HG03565 (cell line): ENCODE data around the gene CACNG6.

Source experiments
- ATAC-seq: cut with Tn5 transposase; IDR thresholded peaks from one replicate; pipeline ENCODE4 v1.9.1; 2021; ENCODE audit warnings: mild to moderate bottlenecking, moderate library complexity; ENCODE audit not compliant: unreplicated experiment

The CACNG6 gene

DNA sequence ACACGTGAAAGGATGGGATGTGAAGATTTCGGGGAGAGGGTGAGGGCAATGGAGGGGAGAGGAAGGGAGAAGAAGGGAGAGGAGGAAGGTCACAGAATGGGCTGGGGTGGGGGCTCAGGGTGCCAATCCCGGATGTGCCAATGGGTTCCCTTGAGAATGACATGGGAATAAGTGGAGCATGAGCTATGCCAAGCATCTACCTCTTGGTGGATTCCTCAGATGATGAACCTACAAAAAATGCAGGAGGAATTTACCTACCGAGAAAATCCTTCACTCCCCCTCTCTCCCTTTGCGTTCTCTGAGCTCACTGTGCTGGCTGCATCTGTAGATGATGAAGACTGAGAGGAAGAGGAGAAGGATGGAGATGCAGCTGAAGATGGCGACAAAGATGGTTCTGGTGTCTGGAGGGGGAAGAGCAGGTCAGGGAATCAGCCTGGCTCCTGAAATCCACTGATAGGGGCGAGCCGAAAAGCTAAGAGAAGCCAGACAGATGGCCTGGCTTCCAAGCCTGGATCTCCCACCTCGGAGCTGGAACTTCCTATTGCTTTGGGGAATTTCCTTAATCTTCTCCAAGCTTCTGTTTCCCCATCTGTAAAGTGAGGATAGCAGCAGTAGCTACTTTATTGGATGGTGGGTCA is 50.7 kb downstream of the CACNG6 start:
- no peak for ATAC-seq

DNA sequence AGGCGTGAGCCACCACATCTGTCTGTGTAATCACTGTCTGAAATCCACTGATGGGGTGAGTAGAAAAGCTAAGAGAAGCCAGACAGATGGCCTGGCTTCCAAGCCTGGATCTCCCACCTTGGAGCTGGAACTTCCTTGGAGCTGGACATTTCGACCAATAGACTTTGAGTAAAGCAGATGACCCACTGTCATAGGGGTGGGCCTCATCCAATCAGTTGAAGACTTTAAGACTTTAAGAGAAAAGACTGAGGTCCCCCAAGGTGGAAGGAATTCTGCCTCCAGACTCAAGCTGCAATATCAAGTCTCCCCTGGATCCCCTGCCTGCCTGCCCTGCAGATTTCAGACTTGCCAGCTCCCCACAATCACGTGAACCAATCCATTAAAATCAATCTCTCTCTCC is 51.6 kb downstream of the CACNG6 start:
- ATAC-seq, result no peak

- no peak for ATAC-seq
These were observed 54.3 kb downstream of the CACNG6 start for GRCh38 chr19:54045771-54046170.

- no peak for ATAC-seq
These were observed 56.2 kb downstream of the CACNG6 start for GRCh38 chr19:54047616-54048015.
